BLaER1 treated with 17β-estradiol and CSF1 and Interleukin-3, amounts not matched to agents 10 nM and 100 nM (cell line): ENCODE measurements around the gene TRIM67.
A peak's percentile ranks its signal among the peaks of the same experiment; 100 is the strongest.

Source experiments
- H3K27ac ChIP-seq, 11 experiments: shearing (Covaris generic); formaldehyde crosslinking; 2 replicates each; pipeline ENCODE4 v1.8.1; 2022
- H3K27me3 ChIP-seq, 11 experiments: shearing (Covaris generic); formaldehyde crosslinking; 2 replicates each; pipeline ENCODE4 v1.8.1; 2022
- H3K36me3 ChIP-seq, 11 experiments: shearing (Covaris generic); formaldehyde crosslinking; 2 replicates each; pipeline ENCODE4 v1.8.1; 2022
- H3K4me1 ChIP-seq, 10 experiments: shearing (Covaris generic); formaldehyde crosslinking; 2 replicates each; pipeline ENCODE4 v1.8.1; 2022
- H3K4me2 ChIP-seq, 11 experiments: shearing (Covaris generic); formaldehyde crosslinking; 2 replicates each; pipeline ENCODE4 v1.8.1; 2022
- H3K4me3 ChIP-seq, 10 experiments: shearing (Covaris generic); formaldehyde crosslinking; 2 replicates each; pipeline ENCODE4 v1.8.1; 2022
- H3K9ac ChIP-seq, 11 experiments: shearing (Covaris generic); formaldehyde crosslinking; 2 replicates each; pipeline ENCODE4 v1.8.1; 2022
- H3K9me3 ChIP-seq, 11 experiments: shearing (Covaris generic); formaldehyde crosslinking; replicated peaks in 1 of 11; 2 replicates each; pipeline ENCODE4 v1.8.1; 2022
- H4K20me1 ChIP-seq, 11 experiments: shearing (Covaris generic); formaldehyde crosslinking; 2 replicates each; pipeline ENCODE4 v1.8.1; 2022
- Cebpa-rat ChIP-seq, 11 experiments: shearing (Covaris generic); IDR thresholded peaks; 2 replicates each; pipeline ENCODE4 v1.8.1; 2022

Gene TRIM67

DNA sequence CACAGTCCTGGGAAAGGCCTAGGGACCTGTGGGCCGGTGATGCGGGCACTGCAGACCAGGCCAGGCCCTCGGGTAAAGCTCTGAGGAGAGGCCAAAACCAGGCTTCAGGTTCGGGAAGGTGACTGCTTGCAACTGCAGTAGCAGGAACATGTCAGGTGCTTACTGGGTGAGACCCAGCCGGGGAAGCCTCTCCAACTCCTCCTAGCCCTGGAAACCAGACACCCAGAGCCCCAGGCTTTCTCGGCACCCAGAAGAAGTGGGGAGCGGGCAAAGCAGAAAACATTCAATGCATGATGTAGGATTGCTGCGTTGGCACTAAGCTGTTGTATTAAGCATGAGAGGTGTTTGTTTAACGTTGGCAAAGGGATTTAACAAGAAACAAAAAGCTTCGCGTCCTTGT is 58.9 kb downstream of the TRIM67 start:
- Histone ChIP-seq H3K4me2 (no peak overlapping the region), H3K9me3 (no peaks in the 10 kb centered on the region), H3K4me1 (peaks cover under 1 to 10% (median 4%) of the 10 kb centered on the region in 10 experiments), H4K20me1 (no peaks in the 10 kb centered on the region), H3K36me3 (peaks cover 35 to 47% (median 41%) of the 10 kb centered on the region in 11 experiments), H3K27me3 (peaks cover 0 to 3% (median 0%) of the 10 kb centered on the region in 11 experiments; a peak in 1 of 22 replicates), H3K27ac (no peak overlapping the region), H3K9ac (no peak overlapping the region), H3K4me3 (no peak overlapping the region)
- TF ChIP-seq Cebpa-rat (IDR thresholded peaks at IDR 0.05), result no peak

- Histone ChIP-seq H3K9ac (no peak overlapping the region), H3K4me3 (no peak overlapping the region), H3K9me3 (no peaks in the 10 kb centered on the region), H3K36me3 (peaks cover 87 to 100% (median 91%) of the 10 kb centered on the region in 11 experiments), H3K27ac (no peak overlapping the region), H3K27me3 (no peaks in the 10 kb centered on the region), H4K20me1 (peaks cover 0 to 9% (median 0%) of the 10 kb centered on the region in 11 experiments; a peak in 2 of 22 replicates), H3K4me1 (no peaks in the 10 kb centered on the region), H3K4me2 (no peak overlapping the region)
- TF ChIP-seq Cebpa-rat (IDR thresholded peaks at IDR 0.05), result no peak
Measured at GRCh38 chr1:231226156-231226555, 64.3 kb downstream of the TRIM67 start.

DNA sequence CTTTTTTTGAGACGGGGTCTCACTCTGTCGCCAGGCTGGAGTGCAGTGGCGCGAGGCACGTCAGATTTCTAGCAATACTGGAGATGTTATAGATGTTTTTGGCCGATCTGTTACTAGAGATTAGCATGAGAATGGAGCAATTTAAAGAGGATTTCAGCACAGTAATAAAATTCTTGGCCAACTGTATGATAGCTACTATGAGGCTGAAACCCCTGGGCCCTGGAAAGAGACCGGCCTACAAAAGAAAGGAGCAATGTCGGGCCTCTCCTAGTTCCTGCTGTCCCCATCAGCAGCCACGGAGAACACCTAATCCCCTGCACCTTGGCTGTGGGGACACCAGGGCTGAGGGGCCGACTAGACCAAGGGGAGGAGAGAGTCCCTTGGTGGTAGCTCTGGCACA is 69.7 kb downstream of the TRIM67 start:
- Histone ChIP-seq H3K9me3 (no peaks in the 10 kb centered on the region), H3K9ac (no peak overlapping the region), H3K36me3 (peaks cover 59 to 88% (median 76%) of the 10 kb centered on the region in 11 experiments), H3K4me3 (no peak overlapping the region), H3K4me1 (peaks cover 20 to 27% (median 22%) of the 10 kb centered on the region in 10 experiments), H4K20me1 (peaks cover 0 to 9% (median 0%) of the 10 kb centered on the region in 11 experiments; a peak in 4 of 22 replicates), H3K27ac (0 out of 22 replicates have a peak overlapping the region, but pooled peaks of 2 of the 11 experiments have one; percentile 16 to 66), H3K27me3 (no peaks in the 10 kb centered on the region), H3K4me2 (no peak overlapping the region)
- no peak for TF ChIP-seq Cebpa-rat (IDR thresholded peaks at IDR 0.05)

DNA sequence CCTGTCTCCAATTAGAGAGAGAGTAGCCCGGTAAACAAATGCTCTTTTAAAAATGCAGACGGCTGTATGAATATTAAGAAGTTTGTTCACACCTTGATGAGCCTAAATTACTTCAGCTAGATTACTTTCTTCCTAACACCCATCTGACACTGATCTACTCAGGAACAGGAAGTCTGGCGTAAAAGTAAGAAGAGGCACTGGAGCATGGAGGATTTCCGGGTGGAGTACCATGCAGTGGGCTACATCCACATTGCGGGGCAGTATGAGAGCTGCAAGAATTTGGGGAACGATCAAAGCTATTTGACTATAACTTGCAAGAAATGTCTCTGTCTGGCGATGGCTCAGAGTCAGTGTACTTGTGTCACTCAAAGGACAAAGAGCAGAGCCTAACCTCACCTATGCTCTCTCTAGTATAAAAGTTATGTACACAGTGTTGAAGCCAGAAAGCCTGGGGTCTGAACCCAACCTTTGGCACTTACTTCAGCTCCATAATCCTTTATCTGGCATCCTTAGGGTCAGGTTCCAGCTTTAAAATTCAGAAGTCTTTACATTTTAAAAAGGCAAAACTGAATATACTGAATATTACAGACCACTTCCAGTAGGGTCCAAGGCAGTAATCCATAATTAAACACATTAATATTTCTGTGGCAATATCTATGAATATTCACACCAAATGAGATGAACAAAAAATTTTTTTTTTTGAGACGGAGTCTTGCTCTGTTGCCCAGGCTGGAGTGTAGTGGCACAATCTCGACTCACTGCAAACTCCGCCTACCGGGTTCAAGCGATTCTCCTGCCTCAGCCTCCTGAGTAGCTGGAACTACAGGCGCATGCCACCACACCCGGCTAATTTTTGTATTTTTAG is 71.2 kb downstream of the TRIM67 start:
- Histone ChIP-seq H4K20me1 (peaks cover 0 to 9% (median 0%) of the 10 kb centered on the region in 11 experiments; a peak in 5 of 22 replicates), H3K9me3 (no peaks in the 10 kb centered on the region), H3K36me3 (peaks cover 58 to 88% (median 76%) of the 10 kb centered on the region in 11 experiments), H3K9ac (peak overlapping the region in 4 of 11 experiments; percentile 0 to 24 (median 12); a peak in 1 of 22 replicates), H3K27ac (peak overlapping the region in 8 of 11 experiments; percentile 29 to 66 (median 42); a peak in 14 of 22 replicates), H3K27me3 (no peaks in the 10 kb centered on the region), H3K4me1 (peaks cover 20 to 38% (median 25%) of the 10 kb centered on the region in 10 experiments), H3K4me3 (peak overlapping the region in 2 of 10 experiments; percentile 4 to 20; a peak in 4 of 20 replicates), H3K4me2 (peak overlapping the region; percentile 54 to 83 (median 73))
- TF ChIP-seq Cebpa-rat (IDR thresholded peaks at IDR 0.05), result no peak

DNA sequence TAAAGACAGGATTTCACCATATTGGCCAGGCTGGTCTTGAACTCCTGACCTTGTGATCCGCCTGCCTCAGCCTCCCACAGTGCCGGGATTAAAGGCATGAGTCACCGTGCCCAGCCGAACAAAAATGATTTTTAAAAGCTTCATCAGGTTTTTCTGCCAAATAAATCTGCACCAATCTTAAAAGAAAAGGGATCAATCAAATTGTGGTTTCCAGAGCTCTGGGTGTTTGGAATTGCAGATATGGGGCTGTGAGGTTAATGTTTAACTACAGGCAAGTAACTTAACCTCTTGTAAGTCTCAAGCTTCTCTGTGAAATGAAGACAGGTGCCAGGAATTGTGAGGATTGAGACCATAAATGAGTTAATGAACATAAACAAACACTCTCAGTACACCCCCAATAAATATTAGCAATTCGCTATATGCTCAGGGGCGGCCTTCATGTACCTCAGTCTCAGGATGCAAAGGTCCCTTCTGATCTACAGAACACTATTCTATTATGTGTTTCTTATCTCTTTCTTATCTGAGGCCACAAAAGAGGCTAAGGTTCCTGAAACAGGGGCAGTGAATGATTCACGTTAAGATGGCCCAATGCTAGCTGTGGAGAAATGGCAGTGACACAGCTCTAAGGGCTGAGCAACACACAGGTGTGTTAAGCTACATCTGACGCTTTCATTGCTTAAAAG is 72.0 kb downstream of the TRIM67 start:
- H3K9ac ChIP-seq, result no peak overlapping the region
- H3K4me3 ChIP-seq, result no peak overlapping the region
- no peaks in the 10 kb centered on the region for H3K9me3 ChIP-seq
- peaks cover 0 to 9% (median 0%) of the 10 kb centered on the region in 11 experiments; a peak in 5 of 22 replicates for H4K20me1 ChIP-seq
- H3K36me3 ChIP-seq, result peaks cover 59 to 88% (median 77%) of the 10 kb centered on the region in 11 experiments
- peak overlapping the region in 3 of 11 experiments; percentile 40 to 66 (median 49); a peak in 2 of 22 replicates for H3K27ac ChIP-seq
- H3K4me1 ChIP-seq, result peaks cover 21 to 38% (median 26%) of the 10 kb centered on the region in 10 experiments
- peak overlapping the region in 10 of 11 experiments; percentile 54 to 83 (median 74); a peak in 16 of 22 replicates for H3K4me2 ChIP-seq
- no peak for TF ChIP-seq Cebpa-rat (IDR thresholded peaks at IDR 0.05)
- no peaks in the 10 kb centered on the region for H3K27me3 ChIP-seq

DNA sequence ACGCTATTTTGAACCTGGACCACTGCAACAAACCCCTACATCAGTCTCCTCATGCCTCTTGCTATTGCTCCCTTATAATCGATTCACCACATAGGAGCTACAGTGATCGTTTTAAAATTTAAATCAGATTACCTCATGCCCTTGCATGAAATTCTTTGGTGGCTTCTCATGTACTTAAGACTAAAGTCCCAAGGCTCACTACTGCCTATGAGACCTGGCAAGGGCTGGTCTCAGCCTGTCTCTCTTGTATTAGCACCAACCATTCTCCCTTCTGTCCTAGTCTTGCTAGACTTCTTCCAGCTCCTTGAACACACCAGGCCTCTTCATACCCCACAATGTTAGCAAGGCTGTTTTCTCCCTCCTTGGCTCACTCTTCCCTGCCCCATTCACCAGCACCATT is 72.6 kb downstream of the TRIM67 start:
- Histone ChIP-seq H3K27me3 (no peaks in the 10 kb centered on the region), H3K9ac (no peak overlapping the region), H3K4me1 (peaks cover 25 to 44% (median 30%) of the 10 kb centered on the region in 10 experiments), H3K9me3 (no peaks in the 10 kb centered on the region), H3K4me3 (no peak overlapping the region), H4K20me1 (peaks cover 0 to 9% (median 0%) of the 10 kb centered on the region in 11 experiments; a peak in 5 of 22 replicates), H3K4me2 (no peak overlapping the region), H3K27ac (no peak overlapping the region), H3K36me3 (peaks cover 55 to 88% (median 75%) of the 10 kb centered on the region in 11 experiments)
- TF ChIP-seq Cebpa-rat (IDR thresholded peaks at IDR 0.05), result no peak

DNA sequence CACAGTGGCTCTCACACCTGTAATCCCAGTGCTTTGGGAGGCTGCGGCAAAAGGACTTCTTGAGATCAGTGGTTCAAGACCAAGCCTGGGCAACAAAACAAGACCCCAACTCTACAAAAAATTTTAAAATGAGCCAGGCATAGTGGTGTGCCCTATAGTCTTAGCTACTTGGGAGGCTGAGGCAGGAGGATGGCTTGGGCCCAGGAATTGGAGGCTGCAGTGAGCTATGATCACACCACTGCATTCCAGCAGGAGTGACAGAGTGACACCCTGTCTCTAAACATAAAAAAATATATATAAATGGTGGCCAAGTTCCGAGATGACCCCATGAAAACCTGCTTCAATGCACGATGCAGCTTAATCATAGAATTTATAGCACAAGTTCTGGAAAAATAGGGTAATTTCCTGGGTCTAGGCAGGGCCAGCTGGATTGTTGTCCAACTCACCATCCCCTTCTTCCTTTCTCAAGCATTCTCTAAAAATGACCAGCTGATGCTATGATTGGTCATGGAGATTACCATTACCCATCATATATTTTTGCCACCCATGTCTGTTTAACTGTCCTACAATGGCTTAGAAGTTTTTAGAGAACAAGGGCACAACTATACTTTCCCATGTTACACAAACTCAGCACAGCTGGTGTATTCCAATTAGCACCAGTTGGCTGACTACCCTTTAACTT is 73.8 kb downstream of the TRIM67 start:
- Histone ChIP-seq H3K9me3 (no peaks in the 10 kb centered on the region), H3K9ac (no peak overlapping the region), H3K27me3 (no peaks in the 10 kb centered on the region), H3K4me2 (no peak overlapping the region), H3K4me3 (no peak overlapping the region), H4K20me1 (peaks cover 0 to 6% (median 0%) of the 10 kb centered on the region in 11 experiments; a peak in 5 of 22 replicates), H3K27ac (no peak overlapping the region), H3K36me3 (peaks cover 46 to 77% (median 65%) of the 10 kb centered on the region in 11 experiments), H3K4me1 (peaks cover 36 to 53% (median 40%) of the 10 kb centered on the region in 10 experiments)
- no peak for TF ChIP-seq Cebpa-rat (IDR thresholded peaks at IDR 0.05)

DNA sequence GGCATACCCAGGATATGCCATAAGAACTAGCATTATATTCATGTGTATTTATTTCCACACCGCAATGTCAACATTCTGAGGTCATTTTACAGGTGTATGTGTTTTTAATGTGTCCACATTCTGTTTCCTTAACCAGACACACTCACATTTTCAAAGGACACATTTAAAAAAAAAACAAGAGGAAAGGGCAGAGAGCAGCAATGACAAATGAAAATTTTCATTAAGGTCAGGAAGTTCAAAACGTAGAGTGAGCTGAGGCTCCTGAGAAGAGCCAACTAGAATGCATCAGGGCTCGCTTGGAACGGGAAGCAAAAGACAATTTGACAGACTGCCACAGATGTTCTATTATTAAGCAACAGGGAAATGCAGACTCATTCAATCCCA is 74.3 kb downstream of the TRIM67 start:
- H3K9me3 ChIP-seq, result no peaks in the 10 kb centered on the region
- TF ChIP-seq Cebpa-rat (IDR thresholded peaks at IDR 0.05), result no peak
- no peaks in the 10 kb centered on the region for H3K27me3 ChIP-seq
- no peak overlapping the region for H3K4me3 ChIP-seq
- H3K27ac ChIP-seq, result no peak overlapping the region
- H3K36me3 ChIP-seq, result peaks cover 42 to 72% (median 60%) of the 10 kb centered on the region in 11 experiments
- H4K20me1 ChIP-seq, result peaks cover 0 to 6% (median 0%) of the 10 kb centered on the region in 11 experiments; a peak in 3 of 22 replicates
- H3K9ac ChIP-seq, result no peak overlapping the region
- peaks cover 36 to 53% (median 40%) of the 10 kb centered on the region in 10 experiments for H3K4me1 ChIP-seq
- no peak overlapping the region for H3K4me2 ChIP-seq
